Urinary bladder (tissue), 4 donors: ENCODE results near the gene PRSS33. TPM values are rescaled to one million over a fixed set of nuclear protein-coding genes. Genes with fewer than 3 reads are reported as not detected.

Source experiments
- DNase-seq: peaks from one replicate; pipeline ENCODE4 v3.0.0-alpha.2; 2015; ENCODE audit errors: extremely low spot score
- H3K27ac ChIP-seq: one replicate; pipeline ENCODE4 v1.5.1; 2013; ENCODE audit warnings: low read depth, mild to moderate bottlenecking, moderate library complexity
- H3K36me3 ChIP-seq: one replicate; pipeline ENCODE4 v1.6.1; 2013; ENCODE audit warnings: mild to moderate bottlenecking, moderate library complexity; ENCODE audit not compliant: insufficient read depth
- H3K4me1 ChIP-seq: one replicate; pipeline ENCODE4 v1.6.1; 2013; ENCODE audit warnings: mild to moderate bottlenecking, moderate library complexity; ENCODE audit not compliant: insufficient read depth
- H3K4me3 ChIP-seq: one replicate; pipeline ENCODE4 v1.5.1; 2013; ENCODE audit warnings: low read depth, low read length
- WGBS: extraction: QIAGEN DNeasy Blood & Tissue Kit; methylation state at CpG from one replicate; pipeline ENCODE4 v1.1.7; 2013; 5-methylcytosine and 5-hydroxymethylcytosine counted together
- polyA plus RNA-seq: library from polyadenylated mRNA; stranded (reverse); fragments of 200-250 nt; gene quantifications from one replicate; pipeline ENCODE4 v1.2.3, GENCODE V29; 2013
- total RNA-seq: library from RNA; depleted of rRNA; stranded (reverse); fragments of >200 nt; gene quantifications from one replicate; pipeline ENCODE4 v1.2.3, GENCODE V29; 2014
- donor health status: healthy with polysubstance abuse.
- donor health status: healthy.

Gene PRSS33
- total and polyA plus RNA-seq, 2 donors = not detected

GRCh38 chr16:2774161-2774891 is 13.0 kb downstream of the PRSS33 start:
- Histone ChIP-seq H3K36me3 (peaks cover 5% of the 10 kb centered on the region), H3K27ac (no peak overlapping the region), H3K4me1 (no peaks in the 10 kb centered on the region), H3K4me3 (no peak overlapping the region)
- WGBS = 69% methylated on average over 7 of the region's 7 CpGs
- DNase-seq = no peak

DNA sequence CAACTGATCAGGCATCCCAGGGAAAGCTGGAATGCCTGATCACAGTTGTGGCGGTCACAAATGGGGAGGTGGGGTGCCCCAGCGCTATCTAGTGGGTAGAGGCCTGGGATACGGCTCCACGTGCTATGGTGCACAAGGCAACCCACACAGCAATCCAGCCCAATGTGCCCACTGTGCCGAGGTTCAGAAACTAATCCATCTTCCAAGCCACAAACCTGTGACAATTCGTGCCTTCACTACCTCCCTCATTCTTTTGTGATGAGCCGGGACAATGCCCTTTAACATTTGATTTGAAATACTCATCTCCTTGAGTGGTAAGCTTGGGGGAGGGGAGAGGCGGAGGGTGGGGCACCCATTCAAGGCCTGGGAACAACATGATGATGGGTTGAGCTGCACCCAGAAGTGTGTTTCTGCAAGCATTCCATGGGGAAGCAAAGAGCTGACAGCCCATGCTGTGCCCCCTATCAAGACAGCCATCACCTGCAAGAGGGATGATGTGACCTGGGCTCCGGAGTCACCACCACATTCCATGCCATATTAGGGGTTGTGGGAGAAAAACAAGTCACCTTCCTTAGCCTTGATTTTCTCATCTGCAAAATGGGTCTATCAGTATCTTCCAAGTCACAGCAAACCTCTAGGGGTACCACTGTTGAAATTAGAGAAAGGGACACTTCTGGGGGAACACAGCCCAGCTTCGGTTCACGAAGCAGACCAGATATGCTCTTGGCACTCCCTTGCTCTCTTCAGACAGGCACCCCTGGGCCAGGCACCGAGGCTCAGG is 14.0 kb downstream of the PRSS33 start:
- no peaks in the 10 kb centered on the region for H3K4me1 ChIP-seq
- 79% methylated on average over 12 of the region's 12 CpGs for WGBS
- H3K27ac ChIP-seq = no peak overlapping the region
- DNase-seq = no peak
- no peak overlapping the region for H3K4me3 ChIP-seq
- peaks cover 5% of the 10 kb centered on the region for H3K36me3 ChIP-seq

GRCh38 chr16:2771496-2772402 is 15.6 kb downstream of the PRSS33 start:
- WGBS = 64% methylated on average over 18 of the region's 18 CpGs
- Histone ChIP-seq H3K4me1 (no peaks in the 10 kb centered on the region), H3K4me3 (no peak overlapping the region), H3K36me3 (peaks cover 8% of the 10 kb centered on the region), H3K27ac (no peak overlapping the region)
- DNase-seq = no peak

DNA sequence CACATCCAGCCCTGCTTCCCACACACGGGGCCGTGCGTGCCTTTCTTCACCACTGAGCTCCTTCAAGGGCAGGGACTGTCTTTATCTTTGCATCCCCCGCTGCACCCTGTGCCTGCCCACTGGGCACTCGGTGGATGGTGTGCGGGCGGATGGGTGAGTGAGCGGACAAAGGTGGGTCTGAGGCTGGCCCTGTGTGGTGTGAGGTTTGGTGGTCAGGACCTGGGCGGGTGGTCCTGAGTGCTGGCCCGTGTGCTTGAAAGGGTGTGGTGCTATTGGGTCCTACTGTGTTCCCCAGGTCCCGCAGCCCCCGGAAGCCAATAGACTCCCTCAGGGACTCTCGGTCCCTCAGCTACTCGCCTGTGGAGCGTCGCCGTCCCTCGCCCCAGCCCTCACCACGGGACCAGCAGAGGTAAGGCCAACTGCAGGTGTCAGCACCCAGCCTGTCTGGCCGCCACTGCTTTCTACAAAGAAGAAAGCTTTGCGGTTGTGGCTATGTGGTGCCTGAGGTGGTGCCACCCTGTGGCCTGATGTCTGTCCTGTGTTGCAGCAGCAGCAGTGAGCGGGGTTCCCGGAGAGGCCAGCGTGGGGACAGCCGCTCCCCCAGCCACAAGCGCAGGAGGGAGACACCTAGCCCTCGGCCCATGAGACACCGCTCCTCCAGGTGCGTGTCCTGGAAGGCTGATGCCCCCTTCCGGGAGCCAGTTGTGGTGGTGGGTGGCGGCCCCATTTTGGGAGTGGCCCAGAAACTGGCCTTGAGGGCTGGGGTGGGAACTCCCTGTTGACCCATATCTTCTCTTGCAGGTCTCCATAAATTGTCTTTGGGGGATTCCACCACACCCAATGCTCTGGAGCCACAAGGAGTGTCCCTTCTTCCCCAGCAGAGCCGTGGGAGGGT is 17.1 kb downstream of the PRSS33 start:
- Histone ChIP-seq H3K36me3 (peaks cover 8% of the 10 kb centered on the region), H3K4me3 (no peak overlapping the region), H3K27ac (no peak overlapping the region), H3K4me1 (no peaks in the 10 kb centered on the region)
- no peak for DNase-seq
- WGBS = 82% methylated on average over 32 of the region's 32 CpGs

DNA sequence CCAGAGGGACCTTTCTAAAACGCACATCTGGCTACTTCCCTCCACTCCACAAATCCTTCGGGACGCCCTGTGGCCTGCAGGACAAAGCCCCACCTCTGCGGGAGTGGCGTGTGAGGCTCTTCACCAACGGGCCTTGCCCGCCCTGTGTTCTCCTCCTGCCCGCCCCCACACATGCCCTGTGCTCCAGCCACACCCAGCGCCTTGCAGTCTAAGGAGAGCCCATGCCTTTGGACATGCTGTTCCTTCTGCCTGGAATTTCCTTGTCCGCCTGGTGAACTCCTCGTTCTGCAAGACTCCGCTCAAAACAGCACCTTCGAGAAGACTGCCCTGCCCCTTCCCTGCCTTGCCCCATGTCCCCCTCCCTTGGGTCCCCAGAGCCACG is 17.7 kb downstream of the PRSS33 start:
- no peak for DNase-seq
- peaks cover 8% of the 10 kb centered on the region for H3K36me3 ChIP-seq
- H3K4me1 ChIP-seq = no peaks in the 10 kb centered on the region
- H3K4me3 ChIP-seq = no peak overlapping the region
- WGBS = 76% methylated on average over 14 of the region's 14 CpGs
- H3K27ac ChIP-seq = no peak overlapping the region

GRCh38 chr16:2769100-2769529 is 18.2 kb downstream of the PRSS33 start:
- H3K4me1 ChIP-seq = no peaks in the 10 kb centered on the region
- H3K36me3 ChIP-seq = peaks cover 8% of the 10 kb centered on the region
- WGBS = 83% methylated on average over 11 of the region's 11 CpGs
- H3K27ac ChIP-seq = no peak overlapping the region
- DNase-seq = no peak
- H3K4me3 ChIP-seq = no peak overlapping the region

DNA sequence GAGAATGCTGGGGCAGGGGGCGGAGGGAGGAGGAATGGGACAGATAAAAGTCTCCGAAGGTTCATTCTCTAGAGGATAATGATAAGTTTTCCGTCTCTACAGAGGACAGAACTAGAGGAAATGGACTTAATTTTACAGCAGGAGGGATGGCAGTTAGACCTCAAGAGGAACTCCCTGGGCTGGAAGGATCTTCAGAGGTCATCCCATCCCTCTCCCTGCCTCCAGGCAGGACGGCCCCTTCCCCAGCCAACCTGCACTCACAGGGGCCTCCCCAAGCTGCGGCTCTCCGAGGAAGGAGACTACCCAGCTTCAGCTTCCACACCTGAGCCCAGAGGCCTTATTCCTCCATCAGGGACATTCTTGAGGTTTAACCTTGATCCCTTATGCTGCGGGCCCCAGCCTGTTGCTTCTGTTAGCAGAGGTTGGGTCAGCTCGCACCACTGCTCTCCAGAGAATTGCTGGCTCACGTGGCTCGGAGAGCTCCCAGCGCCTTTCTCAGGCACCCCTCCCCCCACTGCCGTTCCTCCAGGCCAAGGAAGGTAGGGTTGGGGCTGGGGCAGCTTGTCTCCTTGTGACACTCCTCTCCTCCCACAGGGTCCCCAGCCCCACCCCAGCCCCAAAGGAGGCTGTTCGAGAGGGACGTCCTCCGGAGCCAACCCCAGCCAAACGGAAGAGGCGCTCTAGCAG is 18.8 kb downstream of the PRSS33 start:
- peaks cover 8% of the 10 kb centered on the region for H3K36me3 ChIP-seq
- no peaks in the 10 kb centered on the region for H3K4me1 ChIP-seq
- H3K27ac ChIP-seq = no peak overlapping the region
- no peak overlapping the region for H3K4me3 ChIP-seq
- DNase-seq = no peak
- 78% methylated on average over 17 of the region's 17 CpGs for WGBS

DNA sequence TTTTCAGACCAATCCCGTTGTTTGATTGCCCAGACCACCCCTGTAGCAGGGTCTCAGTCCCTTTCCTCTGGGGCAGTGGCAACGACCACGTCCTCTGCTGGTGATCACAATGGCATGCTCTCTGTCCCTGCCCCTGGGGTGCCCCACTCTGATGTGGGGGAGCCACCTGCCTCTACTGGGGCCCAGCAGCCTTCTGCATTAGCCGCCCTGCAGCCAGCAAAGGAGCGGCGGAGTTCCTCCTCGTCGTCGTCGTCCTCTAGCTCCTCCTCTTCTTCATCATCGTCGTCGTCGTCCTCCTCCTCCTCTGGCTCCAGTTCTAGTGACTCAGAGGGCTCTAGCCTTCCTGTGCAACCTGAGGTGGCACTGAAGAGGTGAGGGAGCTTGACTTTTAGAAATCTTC is 19.5 kb downstream of the PRSS33 start:
- WGBS = 69% methylated on average over 14 of the region's 14 CpGs
- no peak overlapping the region for H3K27ac ChIP-seq
- H3K4me1 ChIP-seq = no peaks in the 10 kb centered on the region
- H3K4me3 ChIP-seq = no peak overlapping the region
- DNase-seq = no peak
- peaks cover 11% of the 10 kb centered on the region for H3K36me3 ChIP-seq

DNA sequence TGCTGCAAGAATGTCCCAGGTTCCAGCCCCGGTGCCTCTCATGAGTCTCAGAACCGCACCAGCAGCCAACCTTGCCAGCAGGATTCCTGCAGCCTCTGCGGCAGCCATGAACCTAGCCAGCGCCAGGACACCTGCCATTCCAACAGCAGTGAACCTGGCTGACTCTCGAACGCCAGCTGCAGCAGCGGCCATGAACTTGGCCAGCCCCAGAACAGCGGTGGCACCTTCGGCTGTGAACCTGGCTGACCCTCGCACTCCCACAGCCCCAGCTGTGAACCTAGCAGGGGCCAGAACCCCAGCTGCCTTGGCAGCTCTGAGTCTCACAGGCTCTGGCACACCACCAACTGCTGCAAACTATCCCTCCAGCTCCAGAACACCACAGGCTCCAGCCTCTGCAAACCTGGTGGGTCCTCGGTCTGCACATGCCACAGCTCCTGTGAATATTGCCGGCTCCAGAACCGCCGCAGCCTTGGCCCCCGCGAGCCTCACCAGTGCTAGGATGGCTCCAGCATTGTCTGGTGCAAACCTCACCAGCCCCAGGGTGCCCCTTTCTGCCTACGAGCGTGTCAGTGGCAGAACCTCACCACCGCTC is 20.1 kb downstream of the PRSS33 start:
- Histone ChIP-seq H3K4me3 (no peak overlapping the region), H3K36me3 (peaks cover 11% of the 10 kb centered on the region), H3K27ac (no peak overlapping the region), H3K4me1 (no peaks in the 10 kb centered on the region)
- WGBS = 91% methylated on average over 19 of the region's 19 CpGs
- DNase-seq = no peak

DNA sequence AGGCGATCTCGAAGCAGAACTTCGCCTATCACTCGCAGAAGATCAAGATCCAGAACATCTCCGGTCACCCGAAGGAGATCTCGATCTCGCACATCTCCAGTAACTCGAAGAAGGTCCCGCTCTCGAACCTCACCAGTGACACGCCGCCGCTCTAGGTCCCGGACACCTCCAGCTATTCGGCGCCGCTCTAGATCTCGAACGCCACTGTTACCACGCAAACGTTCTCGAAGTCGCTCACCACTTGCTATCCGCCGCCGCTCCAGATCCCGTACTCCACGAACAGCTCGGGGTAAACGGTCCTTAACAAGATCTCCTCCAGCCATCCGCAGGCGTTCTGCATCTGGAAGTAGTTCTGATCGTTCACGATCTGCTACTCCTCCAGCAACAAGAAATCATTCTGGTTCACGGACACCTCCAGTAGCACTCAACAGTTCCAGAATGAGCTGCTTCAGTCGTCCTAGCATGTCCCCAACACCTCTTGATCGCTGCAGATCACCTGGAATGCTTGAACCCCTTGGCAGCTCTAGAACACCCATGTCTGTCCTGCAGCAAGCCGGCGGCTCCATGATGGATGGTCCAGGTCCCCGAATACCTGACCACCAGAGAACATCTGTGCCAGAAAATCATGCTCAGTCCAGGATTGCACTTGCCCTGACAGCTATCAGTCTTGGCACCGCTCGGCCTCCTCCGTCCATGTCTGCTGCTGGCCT is 20.8 kb downstream of the PRSS33 start:
- no peak overlapping the region for H3K27ac ChIP-seq
- 97% methylated on average over 44 of the region's 44 CpGs for WGBS
- no peak for DNase-seq
- no peak overlapping the region for H3K4me3 ChIP-seq
- peaks cover 15% of the 10 kb centered on the region for H3K36me3 ChIP-seq
- H3K4me1 ChIP-seq = no peaks in the 10 kb centered on the region

GRCh38 chr16:2765462-2766404 is 21.6 kb downstream of the PRSS33 start:
- Histone ChIP-seq H3K27ac (no peak overlapping the region), H3K4me3 (no peak overlapping the region), H3K36me3 (peaks cover 17% of the 10 kb centered on the region), H3K4me1 (no peaks in the 10 kb centered on the region)
- WGBS = 98% methylated on average over 73 of the region's 73 CpGs
- no peak for DNase-seq
